Retinal pigment epithelial cell (primary cell): ENCODE data around the gene ISLR2.

Experiments
- DNase-seq: peaks from one replicate; pipeline ENCODE4 v3.0.0-alpha.2; 2010; ENCODE audit warnings: low read depth
- H3K4me3 ChIP-seq: 2 replicates; pipeline ENCODE4 v1.5.1; 2011; ENCODE audit warnings: mild to moderate bottlenecking, low read length, control low read depth, moderate library complexity
- TF ChIP-seq, protein P1 (sequence below): conservative IDR thresholded peaks from 2 replicates; pipeline ENCODE4 v1.5.1; 2011; ENCODE audit warnings: low read depth, low read length, control low read depth, inconsistent platforms

The ISLR2 gene

DNA sequence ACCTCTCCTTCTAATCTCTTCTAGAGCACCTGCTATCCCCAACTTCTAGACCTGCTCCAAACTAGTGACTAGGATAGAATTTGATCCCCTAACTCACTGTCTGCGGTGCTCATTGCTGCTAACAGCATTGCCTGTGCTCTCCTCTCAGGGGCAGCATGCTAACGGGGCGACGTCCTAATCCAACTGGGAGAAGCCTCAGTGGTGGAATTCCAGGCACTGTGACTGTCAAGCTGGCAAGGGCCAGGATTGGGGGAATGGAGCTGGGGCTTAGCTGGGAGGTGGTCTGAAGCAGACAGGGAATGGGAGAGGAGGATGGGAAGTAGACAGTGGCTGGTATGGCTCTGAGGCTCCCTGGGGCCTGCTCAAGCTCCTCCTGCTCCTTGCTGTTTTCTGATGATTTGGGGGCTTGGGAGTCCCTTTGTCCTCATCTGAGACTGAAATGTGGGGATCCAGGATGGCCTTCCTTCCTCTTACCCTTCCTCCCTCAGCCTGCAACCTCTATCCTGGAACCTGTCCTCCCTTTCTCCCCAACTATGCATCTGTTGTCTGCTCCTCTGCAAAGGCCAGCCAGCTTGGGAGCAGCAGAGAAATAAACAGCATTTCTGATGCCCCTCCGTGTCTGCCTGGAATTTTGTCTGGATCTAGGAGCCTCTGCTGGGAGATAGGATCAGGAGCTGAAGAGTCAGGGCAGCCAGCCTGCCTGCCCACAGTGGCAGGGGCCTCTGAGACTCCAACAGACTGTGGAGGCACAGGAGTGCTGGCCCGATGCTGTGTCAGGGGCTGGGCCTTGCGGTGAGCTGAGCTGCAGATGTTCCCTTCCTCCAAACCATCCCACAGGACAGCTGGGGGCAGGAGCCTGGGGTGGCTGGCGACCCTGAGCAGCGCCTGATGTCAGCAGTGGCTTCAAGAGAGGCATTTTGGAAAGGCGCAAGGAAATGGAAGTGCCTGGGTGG is 46.2 kb downstream of the ISLR2 start:
- no peak for DNase-seq

DNA sequence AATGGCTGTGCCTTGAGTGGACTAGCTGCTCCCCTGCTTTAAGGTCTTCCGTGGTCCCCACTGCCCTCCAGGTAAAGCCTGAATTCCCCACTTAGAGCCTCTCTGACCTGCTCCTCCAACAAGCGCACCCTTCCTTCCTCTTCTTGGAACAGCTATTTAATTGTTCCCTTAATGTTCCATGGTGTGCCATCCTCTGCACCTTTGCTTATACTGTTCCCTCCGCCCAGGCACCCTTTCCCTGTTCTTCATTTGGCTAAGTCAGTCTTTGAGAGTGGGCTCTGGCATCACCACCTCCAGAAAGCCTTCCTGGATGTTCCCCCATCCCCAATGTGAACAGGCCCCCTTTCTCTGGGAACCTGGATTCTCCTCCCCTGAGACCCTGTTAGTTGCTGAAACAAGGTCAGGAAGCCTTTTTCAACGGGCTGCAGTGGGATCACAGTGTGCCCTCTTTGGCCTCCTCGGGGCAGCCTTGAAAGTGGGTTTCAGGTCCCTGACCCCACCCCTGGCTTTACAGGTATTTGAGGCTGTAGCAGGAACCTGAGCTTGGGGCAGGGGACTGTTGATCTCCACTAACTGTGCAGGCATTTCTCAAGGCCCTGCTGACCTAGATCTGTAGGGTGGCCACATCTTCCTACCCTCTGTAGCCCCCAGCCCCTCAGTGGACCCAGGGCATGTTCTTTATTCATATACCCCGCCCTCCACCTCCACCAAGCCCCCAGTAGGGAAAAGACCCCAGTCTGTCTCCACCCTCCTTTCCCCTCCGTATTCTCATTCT is 48.1 kb downstream of the ISLR2 start:
- no peak overlapping the region for H3K4me3 ChIP-seq
- TF ChIP-seq, protein P1, sequence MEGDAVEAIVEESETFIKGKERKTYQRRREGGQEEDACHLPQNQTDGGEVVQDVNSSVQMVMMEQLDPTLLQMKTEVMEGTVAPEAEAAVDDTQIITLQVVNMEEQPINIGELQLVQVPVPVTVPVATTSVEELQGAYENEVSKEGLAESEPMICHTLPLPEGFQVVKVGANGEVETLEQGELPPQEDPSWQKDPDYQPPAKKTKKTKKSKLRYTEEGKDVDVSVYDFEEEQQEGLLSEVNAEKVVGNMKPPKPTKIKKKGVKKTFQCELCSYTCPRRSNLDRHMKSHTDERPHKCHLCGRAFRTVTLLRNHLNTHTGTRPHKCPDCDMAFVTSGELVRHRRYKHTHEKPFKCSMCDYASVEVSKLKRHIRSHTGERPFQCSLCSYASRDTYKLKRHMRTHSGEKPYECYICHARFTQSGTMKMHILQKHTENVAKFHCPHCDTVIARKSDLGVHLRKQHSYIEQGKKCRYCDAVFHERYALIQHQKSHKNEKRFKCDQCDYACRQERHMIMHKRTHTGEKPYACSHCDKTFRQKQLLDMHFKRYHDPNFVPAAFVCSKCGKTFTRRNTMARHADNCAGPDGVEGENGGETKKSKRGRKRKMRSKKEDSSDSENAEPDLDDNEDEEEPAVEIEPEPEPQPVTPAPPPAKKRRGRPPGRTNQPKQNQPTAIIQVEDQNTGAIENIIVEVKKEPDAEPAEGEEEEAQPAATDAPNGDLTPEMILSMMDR, result no peak
- DNase-seq, result no peak

More for the DNA sequence above, 46.2 kb downstream of the ISLR2 start:
- no peak overlapping the region for H3K4me3 ChIP-seq
- TF ChIP-seq, protein P1, result peak; percentile 32

- TF ChIP-seq, protein P1, result no peak
- no peak overlapping the region for H3K4me3 ChIP-seq
- no peak for DNase-seq
These were observed 48.9 kb downstream of the ISLR2 start for GRCh38 chr15:74179101-74179841.

GRCh38 chr15:74179983-74180880 is 49.8 kb downstream of the ISLR2 start:
- no peak overlapping the region for H3K4me3 ChIP-seq
- no peak for DNase-seq
- TF ChIP-seq, protein P1, result no peak

DNA sequence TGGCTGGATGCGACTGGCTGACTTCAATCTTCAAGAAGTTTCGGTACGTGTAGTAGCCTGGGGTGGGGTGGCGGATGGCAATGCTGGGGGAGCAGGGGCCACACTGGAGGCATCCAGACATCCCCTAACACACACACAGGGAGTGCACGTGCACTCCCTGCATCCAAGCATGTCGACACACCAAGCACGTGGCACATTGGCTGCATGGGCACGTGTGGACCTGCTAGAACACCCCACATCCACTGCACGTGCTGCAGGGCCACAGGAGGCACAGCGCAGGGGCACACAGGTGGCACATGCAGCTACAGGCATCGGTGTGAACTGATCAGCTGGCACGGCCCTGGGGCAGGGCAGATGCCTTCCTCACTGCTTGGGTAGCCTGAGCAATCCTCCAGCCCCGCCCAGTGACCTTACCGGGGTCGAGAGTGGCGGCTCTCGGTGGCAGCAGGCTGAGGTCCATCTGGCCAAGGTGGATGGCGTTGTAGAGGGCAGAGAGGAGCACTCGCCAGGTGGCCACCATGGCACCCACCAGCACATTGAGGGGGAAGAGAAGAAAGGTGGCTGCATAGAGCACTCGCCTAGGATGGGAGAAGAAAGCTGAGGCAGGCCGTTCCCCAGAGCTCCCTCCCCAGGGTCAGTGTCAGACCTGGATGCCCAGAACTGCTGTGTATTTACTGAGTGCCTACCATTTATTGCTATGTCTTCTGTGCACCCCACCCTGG is 50.7 kb downstream of the ISLR2 start:
- H3K4me3 ChIP-seq, result no peak overlapping the region
- no peak for DNase-seq
- TF ChIP-seq, protein P1, result no peak
